Thyroid gland (tissue), 4 donors: Measurements from ENCODE around the gene ZFYVE21. TPM values are rescaled to one million over a fixed set of nuclear protein-coding genes. Genes with fewer than 3 reads are reported as not detected.
A peak's percentile ranks its signal among the peaks of the same experiment; 100 is the strongest.

Experiments used
- DNase-seq, 2 donors: peaks; one replicate each; pipeline ENCODE4 v3.0.0-alpha.2; 2019
- H3K27ac ChIP-seq, 3 donors: fragments of 200-600 bp; sonication (generic); 1 replicate in 2 of 3; 2 replicates in 1 of 3; pipeline ENCODE4 v1.5.1; 2016 to 2019; ENCODE audit warnings: mild to moderate bottlenecking in 1 of 3, moderate library complexity in 1 of 3
- H3K27me3 ChIP-seq: fragments of 200-600 bp; sonication (generic); one replicate; pipeline ENCODE4 v1.5.1; 2019
- H3K36me3 ChIP-seq, 2 donors: fragments of 200-600 bp; sonication (generic); one replicate each; pipeline ENCODE4 v1.5.1; 2016 to 2019
- H3K4me1 ChIP-seq, 2 donors: fragments of 200-600 bp; sonication (generic); one replicate each; pipeline ENCODE4 v1.5.1; 2017 to 2019
- H3K4me3 ChIP-seq, 3 donors: fragments of 200-600 bp; sonication (generic); replicated peaks in 1 of 3; 1 replicate in 2 of 3; 2 replicates in 1 of 3; pipeline ENCODE4 v1.5.1; 2016; ENCODE audit warnings: mild to moderate bottlenecking in 1 of 3
- H3K9me3 ChIP-seq: fragments of 200-600 bp; sonication (generic); one replicate; pipeline ENCODE4 v1.5.1; 2017
- POLR2A ChIP-seq, 2 donors: fragments of 450-650 bp; IDR thresholded peaks; one replicate each; pipeline ENCODE4 v1.6.1; 2017; ENCODE audit warnings: antibody characterized with exemption in 2 of 2, mild to moderate bottlenecking in 2 of 2, moderate library complexity in 1 of 2
- WGBS, 2 donors: methylation state at CpG; one replicate each; pipeline ENCODE4 v1.1.5; 2017; 5-methylcytosine and 5-hydroxymethylcytosine counted together
- intact Hi-C: fragments of 100-400 bp; cut with DNase I; formaldehyde crosslinking; loops from one replicate; pipeline ENCODE4 v1.15.1; 2023
- total RNA-seq, 4 donors: library from RNA; depleted of rRNA; stranded (reverse); fragments of >200 nt; gene quantifications; one replicate each; pipeline ENCODE4 v1.2.3, GENCODE V29; 2016
- TF ChIP-seq, protein P1 (sequence below), 6 experiments: fragments of 200-600 bp in 3 of 6; fragments of 450-650 bp in 3 of 6; sonication (generic) in 3 of 6; IDR thresholded peaks; one replicate each; pipeline ENCODE4 v1.5.1; 2016 to 2019; ENCODE audit warnings: antibody characterized with exemption in 6 of 6, mild to moderate bottlenecking in 2 of 6, inconsistent platforms in 1 of 6, moderate library complexity in 1 of 6

The ZFYVE21 gene
- total RNA-seq, 4 donors from 2014 or later: 113 to 167 (median 131) TPM

DNA sequence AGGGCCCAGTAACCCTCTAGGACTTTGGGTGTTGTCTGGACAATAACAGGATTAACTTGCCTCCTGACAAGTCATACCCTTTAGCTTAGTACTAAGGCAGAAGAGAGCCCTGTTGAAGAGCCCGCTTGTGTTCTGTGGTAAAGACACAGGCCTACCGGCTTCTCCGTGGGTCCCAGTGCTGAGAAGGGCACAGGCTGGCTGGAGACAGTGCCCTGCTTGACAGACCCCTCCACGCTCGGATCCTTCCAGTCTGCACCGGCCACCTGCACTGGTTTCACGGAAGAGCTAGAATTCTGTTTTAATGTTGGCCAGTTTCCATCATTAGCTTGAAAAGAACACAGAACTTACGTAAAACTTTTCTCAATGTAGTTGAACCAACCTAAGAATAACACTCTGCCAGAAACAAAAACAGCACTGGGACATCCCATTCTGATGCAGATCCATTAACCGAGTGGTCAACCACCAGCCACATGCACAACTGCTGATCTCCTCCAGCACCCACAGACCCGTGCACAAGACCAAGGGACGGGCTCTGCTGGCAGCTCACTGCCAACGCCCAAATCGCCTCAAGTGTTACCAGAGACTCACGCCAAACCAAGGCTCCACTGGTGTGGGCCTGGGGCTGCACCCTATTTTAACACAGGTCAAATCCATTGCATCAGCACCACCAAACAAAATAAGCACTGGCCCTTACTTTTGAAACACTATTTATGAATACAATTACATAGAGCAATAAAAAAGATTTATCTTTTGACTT lies 27.1 kb downstream of the ZFYVE21 start:
- intact Hi-C loops: no loop called here
- H3K9me3 ChIP-seq: no peaks in the 10 kb centered on the region
- peak overlapping the region; percentile 71 to 94 (median 85) for H3K27ac ChIP-seq
- peak; percentile 87 to 90 for DNase-seq
- peaks cover 63 to 66% of the 10 kb centered on the region in 2 donors for H3K36me3 ChIP-seq
- peaks cover 24 to 30% of the 10 kb centered on the region in 2 donors for H3K4me1 ChIP-seq
- WGBS, 2 donors: 49 to 54% methylated on average over 11 to 14 of the region's 14 CpGs
- H3K27me3 ChIP-seq: no peaks in the 10 kb centered on the region
- no peak overlapping the region for H3K4me3 ChIP-seq
- TF ChIP-seq POLR2A (IDR thresholded peaks at IDR 0.05): peak in 1 of 2 donors; percentile 67
- TF ChIP-seq, protein P1, sequence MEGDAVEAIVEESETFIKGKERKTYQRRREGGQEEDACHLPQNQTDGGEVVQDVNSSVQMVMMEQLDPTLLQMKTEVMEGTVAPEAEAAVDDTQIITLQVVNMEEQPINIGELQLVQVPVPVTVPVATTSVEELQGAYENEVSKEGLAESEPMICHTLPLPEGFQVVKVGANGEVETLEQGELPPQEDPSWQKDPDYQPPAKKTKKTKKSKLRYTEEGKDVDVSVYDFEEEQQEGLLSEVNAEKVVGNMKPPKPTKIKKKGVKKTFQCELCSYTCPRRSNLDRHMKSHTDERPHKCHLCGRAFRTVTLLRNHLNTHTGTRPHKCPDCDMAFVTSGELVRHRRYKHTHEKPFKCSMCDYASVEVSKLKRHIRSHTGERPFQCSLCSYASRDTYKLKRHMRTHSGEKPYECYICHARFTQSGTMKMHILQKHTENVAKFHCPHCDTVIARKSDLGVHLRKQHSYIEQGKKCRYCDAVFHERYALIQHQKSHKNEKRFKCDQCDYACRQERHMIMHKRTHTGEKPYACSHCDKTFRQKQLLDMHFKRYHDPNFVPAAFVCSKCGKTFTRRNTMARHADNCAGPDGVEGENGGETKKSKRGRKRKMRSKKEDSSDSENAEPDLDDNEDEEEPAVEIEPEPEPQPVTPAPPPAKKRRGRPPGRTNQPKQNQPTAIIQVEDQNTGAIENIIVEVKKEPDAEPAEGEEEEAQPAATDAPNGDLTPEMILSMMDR (IDR thresholded peaks at IDR 0.05): peak in 1 of 6 experiments; percentile 9

DNA sequence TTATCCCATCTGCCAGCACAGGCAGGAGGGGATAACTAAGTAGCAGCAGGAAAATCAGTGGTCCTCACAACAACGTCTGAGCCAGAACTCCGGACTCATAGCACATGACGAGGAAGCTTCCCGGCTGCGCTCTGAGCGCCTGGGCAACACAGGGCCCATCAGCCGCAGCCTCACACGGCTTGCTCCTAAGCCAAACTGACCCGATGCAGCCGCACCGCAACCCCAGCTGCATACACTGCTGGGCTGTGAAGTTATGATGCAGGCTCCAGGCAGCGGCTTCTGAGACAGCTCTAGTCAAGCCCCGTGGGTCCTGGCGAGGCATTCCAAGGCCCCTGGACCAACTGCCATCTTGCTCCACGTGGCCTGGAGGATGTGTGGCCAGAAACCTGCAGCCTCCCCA lies 28.1 kb downstream of the ZFYVE21 start:
- TF ChIP-seq, protein P1 (IDR thresholded peaks at IDR 0.05): no peak
- no peak for TF ChIP-seq POLR2A (IDR thresholded peaks at IDR 0.05)
- no peak overlapping the region for H3K4me3 ChIP-seq
- intact Hi-C loops: no loop called here
- H3K36me3 ChIP-seq: peaks cover 60 to 63% of the 10 kb centered on the region in 2 donors
- 91 to 95% methylated on average over 7 to 15 of the region's 15 CpGs for WGBS, 2 donors
- H3K27ac ChIP-seq: peak overlapping the region; percentile 26 to 94 (median 85)
- peaks cover 24 to 29% of the 10 kb centered on the region in 2 donors for H3K4me1 ChIP-seq
- no peaks in the 10 kb centered on the region for H3K27me3 ChIP-seq
- no peak for DNase-seq
- H3K9me3 ChIP-seq: no peaks in the 10 kb centered on the region

DNA sequence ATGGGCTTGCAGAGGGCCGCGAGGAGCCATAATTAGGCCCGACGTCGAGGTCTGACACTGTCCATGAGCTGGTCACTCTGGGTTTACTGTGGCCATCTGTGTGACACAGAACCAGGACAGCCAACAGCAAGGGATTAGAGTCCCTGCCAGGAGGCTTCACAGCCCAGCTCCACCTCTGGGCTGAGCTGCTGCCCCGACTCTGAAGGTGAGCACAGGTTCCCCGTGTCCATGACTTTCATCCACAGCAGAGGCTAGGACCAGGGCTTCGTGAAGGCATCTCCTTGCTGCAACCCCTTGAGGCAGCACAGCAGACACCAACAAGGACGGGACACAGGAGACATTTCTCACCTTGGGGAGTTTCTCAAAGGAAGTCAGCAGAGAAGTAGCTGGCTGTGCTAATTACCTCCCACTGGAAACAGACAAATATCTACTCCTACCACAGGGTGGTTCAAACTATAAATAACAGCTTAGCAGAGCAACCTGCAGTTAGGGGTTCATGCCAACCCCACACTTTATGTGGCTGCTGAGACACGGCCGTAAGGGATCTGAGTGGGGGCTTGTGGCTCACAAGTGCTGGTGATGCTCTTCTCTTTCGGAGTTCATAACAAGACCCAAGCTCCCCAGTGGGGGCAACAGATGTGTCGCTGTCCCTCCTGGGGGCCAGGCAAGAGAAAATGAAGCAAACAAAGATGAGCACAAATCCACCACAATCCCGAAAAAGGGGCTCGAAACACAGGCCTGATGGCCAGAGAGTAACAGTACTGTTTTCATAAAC lies 29.2 kb downstream of the ZFYVE21 start:
- 85 to 93% methylated on average over 9 to 12 of the region's 15 CpGs for WGBS, 2 donors
- no peak for TF ChIP-seq POLR2A (IDR thresholded peaks at IDR 0.05)
- TF ChIP-seq, protein P1 (IDR thresholded peaks at IDR 0.05): no peak
- Histone ChIP-seq H3K4me3 (no peak overlapping the region), H3K4me1 (peaks cover 24 to 29% of the 10 kb centered on the region in 2 donors), H3K27ac (peak overlapping the region in 2 of 3 donors; percentile 85 to 94), H3K27me3 (no peaks in the 10 kb centered on the region), H3K9me3 (no peaks in the 10 kb centered on the region), H3K36me3 (peaks cover 59 to 61% of the 10 kb centered on the region in 2 donors)
- DNase-seq: no peak
- intact Hi-C loops: no loop called here

DNA sequence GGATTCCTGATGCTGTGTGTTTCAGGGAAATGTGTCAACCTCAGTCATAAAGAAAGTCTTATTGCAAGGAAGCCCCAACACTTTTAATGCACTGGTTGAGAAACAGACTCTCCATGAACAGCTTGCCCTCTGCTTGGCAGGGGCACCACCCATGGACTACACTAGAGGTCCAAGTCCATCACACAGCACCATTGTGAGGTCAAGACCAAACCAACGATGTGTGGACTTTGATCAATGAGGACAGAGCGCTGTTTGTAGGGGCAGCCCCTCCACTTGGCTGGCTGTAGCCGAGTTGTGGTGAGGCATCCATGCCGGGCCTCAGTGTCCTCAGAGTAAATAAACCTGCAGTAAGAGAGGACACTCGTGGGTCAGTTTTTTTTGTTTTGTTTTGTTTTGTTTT lies 29.8 kb downstream of the ZFYVE21 start:
- Histone ChIP-seq H3K27me3 (no peaks in the 10 kb centered on the region), H3K36me3 (peaks cover 55 to 58% of the 10 kb centered on the region in 2 donors), H3K27ac (peak overlapping the region in 2 of 3 donors; percentile 85 to 94), H3K4me3 (no peak overlapping the region), H3K9me3 (no peaks in the 10 kb centered on the region), H3K4me1 (peaks cover 24 to 29% of the 10 kb centered on the region in 2 donors)
- DNase-seq: no peak
- TF ChIP-seq POLR2A (IDR thresholded peaks at IDR 0.05): no peak
- TF ChIP-seq, protein P1 (IDR thresholded peaks at IDR 0.05): no peak
- 70 to 71% methylated on average over 5 of the region's 5 CpGs for WGBS, 2 donors
- intact Hi-C loops: no loop called here
